D721Med (cell line): ENCODE data around the gene TRAPPC14.

Experiments
- DNase-seq: peaks from one replicate; pipeline ENCODE4 v3.0.0; 2011; ENCODE audit warnings: low spot score; ENCODE audit not compliant: insufficient read length
- FAIRE-seq: peaks from 2 replicates; lab custom pipeline; 2011; peaks lifted over from hg19 to GRCh38; lab: Jason Lieb, UNC
- CTCF ChIP-seq: IDR thresholded peaks from 2 replicates; pipeline ENCODE4 v1.5.1; 2012; ENCODE audit warnings: mild to moderate bottlenecking, control low read depth; ENCODE audit not compliant: insufficient read depth; ENCODE audit errors: missing control alignments

Gene TRAPPC14

GRCh38 chr7:100170101-100170897 is 11.8 kb upstream of the TRAPPC14 start:
- no peak for FAIRE-seq
- DNase-seq = no peak
- TF ChIP-seq CTCF = no peak

DNA sequence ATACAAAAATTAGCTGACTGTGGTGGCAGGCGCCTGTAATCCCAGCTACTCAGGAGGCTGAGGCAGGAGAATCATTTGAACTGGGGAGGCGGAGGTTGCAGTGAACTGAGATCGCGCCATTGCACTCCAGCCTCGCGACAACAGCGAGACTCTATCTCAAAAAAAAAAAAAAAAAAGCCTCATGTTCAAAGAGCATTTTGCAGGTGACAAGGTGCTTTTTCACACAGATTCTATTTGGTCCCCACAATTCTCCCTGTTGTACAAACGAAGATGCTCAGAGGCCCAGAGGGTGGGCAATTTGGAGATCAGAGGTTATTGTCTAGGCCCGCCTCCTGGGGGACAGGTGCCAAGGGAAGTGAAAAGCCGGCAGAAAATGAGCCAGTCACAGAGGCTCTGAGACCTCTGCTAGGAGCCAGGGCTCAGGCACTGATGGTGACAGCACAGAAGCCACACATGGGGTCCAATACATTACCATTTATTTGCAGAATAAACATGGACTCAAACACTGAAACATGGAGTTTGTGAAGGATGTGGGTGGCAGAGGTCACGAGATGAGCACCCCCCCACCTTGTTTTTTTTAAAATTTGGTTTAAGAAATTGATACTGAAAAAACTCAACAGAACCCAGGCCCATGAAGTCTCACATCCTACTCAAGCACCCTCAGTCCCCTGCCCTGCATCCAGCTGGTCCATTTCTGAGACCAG is 10.8 kb upstream of the TRAPPC14 start:
- TF ChIP-seq CTCF = no peak
- FAIRE-seq (no peak), DNase-seq (no peak)

- DNase-seq (no peak), FAIRE-seq (no peak)
- no peak for TF ChIP-seq CTCF
These were observed 9.4 kb upstream of the TRAPPC14 start for GRCh38 chr7:100167912-100168323.

DNA sequence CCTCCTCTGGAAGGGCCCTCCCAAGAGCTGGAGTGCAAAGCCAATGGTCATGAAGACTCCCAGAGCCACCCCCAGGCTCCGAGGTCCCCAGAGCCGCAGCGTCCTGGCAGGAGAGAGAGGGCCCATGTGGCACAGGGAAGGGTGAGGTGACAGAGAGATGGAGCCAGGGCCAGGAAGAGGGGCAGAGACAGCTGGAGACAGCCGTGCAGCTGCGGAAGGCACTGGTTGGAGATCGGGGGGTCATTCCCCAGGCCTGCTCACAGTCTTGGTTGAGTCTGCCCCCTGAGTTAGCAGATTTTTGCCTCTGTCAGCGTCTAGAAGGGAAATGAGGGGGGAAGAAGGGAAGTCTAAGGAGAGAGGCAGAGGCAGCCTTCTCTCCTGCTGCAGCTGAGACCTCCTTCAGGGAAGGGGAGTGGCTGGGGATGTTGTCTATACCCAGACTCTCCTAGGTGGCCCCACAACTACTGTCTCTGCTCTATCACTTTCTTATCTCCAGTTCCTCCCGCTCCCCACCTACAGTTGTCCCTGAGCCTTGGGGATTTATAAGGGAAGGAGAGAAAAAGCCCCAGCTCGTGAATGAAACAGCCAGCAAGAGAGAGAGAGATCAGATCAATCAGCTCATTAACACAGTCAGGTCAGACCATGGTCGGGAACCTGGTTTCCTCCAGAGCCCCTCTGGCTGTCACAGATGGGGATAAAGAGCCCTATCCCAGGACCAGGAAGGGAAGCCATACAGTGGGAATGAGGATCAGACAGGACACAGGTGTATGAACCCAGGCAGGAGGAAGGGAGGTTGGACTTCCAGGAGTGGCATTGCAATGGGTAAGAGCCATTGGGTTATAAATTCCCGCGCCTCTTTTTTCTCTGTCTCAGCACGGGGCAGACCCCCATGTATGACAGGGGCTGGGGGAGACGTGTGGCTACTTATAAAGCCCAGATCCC is 8.7 kb upstream of the TRAPPC14 start:
- DNase-seq (no peak), FAIRE-seq (no peak)
- TF ChIP-seq CTCF = no peak

DNA sequence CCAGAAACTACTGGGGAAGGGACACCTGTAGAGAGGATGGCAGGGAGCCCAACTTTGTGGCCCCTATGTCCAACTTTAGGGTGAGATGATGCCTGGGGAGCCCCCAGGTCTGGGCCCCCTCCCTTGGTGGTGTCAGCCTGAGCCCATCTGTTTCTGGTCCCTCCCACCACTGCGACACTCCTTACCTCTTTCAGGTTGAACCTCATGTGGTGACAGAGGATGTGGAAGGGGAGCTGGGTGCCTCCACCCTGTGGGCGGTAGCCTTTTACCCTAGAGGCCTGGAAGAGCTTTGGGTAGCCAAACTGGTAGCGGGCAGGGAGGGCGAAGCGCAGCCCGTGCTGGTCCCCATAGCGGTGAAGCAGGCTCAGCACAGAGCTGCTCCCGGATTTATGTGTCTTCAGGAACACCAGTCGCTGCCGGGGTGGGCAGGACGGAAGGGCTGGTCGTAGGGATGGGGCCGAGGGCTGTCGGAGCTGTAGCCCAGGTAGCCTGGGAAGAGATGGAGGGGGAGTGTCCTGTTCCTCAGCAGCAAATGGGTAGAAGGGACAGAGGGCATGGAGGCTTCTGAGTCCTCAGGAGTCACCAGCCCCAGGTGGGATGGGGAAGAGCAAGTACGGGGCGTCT is 7.9 kb upstream of the TRAPPC14 start:
- no peak for DNase-seq
- FAIRE-seq = no peak
- TF ChIP-seq CTCF = no peak

DNA sequence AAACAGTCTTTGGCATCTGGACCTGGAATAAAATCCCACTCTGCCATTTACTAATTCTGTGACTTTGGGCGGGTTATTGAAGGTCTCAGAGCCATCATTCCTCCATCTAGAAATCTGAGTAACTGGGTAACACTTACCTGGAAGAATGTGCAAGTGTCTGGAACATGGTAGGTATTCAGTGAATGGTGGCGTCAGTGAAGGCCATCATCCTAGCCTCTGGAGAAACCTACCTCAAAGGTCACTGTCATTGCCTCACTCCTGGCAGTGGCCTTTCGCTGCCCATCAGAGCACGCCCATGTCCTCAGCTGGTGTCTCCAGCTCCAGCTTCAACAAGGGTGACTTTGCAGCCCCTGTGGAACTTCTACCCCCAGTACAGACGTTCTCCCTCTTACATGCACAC is 5.3 kb upstream of the TRAPPC14 start:
- FAIRE-seq (no peak), DNase-seq (no peak)
- TF ChIP-seq CTCF = no peak
